GM19328 (cell line): ENCODE measurements around the gene SCYGR1.
"Not testable (repeated sequence)": the region's sequence is repeated elsewhere in the genome, so short reads cannot be mapped to it uniquely, and the experiment has no call there.

Experiments used
- ATAC-seq: cut with Tn5 transposase; IDR thresholded peaks from one replicate; pipeline ENCODE4 v1.9.1; 2021; ENCODE audit warnings: mild to moderate bottlenecking, moderate library complexity; ENCODE audit not compliant: unreplicated experiment

The SCYGR1 gene, protein sequence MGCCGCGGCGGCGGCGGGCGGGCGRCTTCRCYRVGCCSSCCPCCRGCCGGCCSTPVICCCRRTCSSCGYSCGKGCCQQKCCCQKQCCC

GRCh38 chr2:227387583-227387982 lies at the start of gene SCYGR1:
Gene SCYGR1, minus strand, starts transcription at chr2:227387949. Its CDS starts 0 bp downstream, at chr2:227387949.
- not testable (repeated sequence) for ATAC-seq

- ATAC-seq, result no peak
Observed at GRCh38 chr2:227436436-227437174, 48.9 kb upstream of the SCYGR1 start.

GRCh38 chr2:227433171-227433570 lies 45.4 kb upstream of the SCYGR1 start:
- no peak for ATAC-seq

DNA sequence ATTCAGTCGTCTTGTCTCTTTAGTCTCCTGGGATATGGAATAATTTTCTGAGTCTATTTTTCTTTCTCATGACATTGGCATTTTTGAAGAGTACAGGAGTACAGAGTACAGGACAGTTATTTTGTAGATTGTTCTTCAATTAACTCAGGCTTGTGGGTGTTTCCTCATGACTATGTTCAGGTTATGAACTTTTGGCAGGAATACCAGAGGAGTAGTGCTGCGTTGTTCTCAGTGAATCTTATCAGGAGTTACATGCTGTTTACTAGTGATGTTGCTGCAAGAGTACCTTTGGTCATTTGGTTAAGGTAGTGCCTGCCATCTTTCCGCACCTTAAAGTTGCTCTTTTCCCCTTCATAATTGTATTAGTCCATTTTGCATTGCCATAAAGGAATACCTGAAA lies 42.9 kb upstream of the SCYGR1 start:
- ATAC-seq, result no peak

GRCh38 chr2:227428731-227429285 lies 41.1 kb upstream of the SCYGR1 start:
- ATAC-seq, result no peak

- no peak for ATAC-seq
Observed at GRCh38 chr2:227423656-227424499, 36.1 kb upstream of the SCYGR1 start.

- no peak for ATAC-seq
Observed at GRCh38 chr2:227420087-227421052, 32.6 kb upstream of the SCYGR1 start.

DNA sequence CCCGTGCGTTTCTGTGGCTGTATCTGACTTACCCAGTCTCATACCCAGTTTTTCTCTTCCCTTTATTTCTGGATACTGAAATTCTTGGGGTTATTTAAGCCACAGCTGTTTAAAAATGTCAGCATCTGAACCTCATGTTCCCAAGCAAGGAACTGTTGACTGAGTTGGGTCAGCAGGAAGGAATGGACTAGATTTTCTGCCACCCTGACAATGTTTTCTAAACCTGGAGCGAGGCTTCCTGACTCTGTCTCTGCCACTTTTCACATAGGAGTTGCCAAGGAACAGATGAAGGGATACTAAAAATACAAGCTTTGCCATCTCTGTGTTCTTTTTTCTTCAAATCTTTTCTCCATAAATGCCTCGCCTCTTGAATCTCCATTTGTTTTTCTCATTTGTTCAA lies 29.0 kb upstream of the SCYGR1 start:
- ATAC-seq, result no peak

DNA sequence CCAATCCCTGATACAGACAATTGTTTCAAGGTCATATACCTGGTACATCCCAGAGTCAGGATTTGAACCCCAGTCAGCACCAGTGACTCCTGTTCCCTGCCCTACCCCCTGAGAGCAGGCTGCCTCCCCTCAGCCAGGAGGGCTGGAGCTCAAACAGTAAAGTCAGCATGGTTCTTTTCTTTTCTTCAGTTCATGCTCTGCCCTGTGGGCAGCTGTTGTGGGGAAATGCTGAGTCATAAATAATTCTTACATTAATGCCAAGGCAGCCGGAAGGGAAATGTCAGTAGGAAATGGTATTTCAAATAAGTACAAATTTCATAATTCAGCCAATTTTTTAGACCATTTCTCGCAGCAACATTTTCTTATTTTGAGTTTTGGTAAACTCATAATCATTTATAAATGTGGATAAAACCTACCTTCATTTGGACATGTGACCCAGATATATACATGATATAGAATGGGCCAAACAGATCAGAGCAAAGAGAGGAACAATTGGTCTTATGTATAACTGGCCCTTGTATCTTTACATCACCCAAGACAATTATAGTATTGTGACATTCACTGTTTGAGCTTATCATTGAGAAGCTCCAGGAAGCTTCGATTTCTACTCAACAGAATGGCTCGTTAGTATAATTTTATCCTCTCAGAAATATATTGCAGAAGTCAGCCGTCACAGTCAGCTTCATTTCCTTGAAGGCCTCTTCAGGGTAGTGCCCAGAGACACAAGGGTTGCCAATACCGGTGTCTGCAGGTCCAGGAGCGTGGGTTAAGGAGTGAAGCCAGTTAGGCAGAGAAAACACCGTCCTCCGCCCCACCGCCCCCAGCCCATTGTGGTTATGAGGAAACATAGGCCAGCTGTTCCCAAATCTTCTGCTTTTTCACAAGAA lies 28.0 kb upstream of the SCYGR1 start:
- no peak for ATAC-seq

DNA sequence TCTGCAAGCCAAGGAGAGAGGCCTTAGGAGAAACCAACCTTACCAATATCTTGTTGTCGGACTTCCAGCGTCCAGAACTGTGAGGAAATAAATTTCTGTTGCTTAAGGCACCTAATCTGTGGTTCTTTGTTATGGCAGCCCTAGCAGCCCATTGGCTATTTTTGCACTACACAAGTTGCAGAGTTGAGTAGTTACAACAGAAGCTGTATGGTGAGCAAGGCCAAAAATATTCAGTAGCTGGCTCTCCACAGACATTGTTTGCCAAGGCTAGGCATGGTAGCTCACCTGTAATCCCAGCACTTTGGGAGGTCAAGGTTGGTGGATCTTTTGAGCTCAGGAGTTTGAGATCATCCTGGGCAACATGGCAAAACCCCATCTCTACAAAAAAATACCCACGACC lies 27.1 kb upstream of the SCYGR1 start:
- ATAC-seq, result no peak

DNA sequence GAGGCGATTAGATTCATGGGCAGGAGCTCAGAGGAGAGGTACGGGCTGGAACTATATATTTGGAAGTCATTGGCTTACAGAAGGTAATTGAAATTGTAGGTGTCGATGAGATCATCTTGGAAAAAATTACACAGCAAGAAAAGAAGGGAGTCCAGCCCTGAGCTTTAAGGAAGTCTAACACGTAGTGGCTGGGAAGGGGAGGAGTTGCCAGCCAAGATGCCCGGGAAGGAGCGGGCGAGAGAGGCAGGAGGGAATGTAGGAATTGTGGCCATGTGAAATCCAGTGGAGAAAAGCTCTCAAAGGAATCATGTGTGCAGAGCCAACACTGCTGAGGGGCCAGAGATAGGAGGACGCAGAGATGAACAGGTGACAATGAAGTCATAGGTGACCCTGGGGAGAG lies 25.6 kb upstream of the SCYGR1 start:
- no peak for ATAC-seq

DNA sequence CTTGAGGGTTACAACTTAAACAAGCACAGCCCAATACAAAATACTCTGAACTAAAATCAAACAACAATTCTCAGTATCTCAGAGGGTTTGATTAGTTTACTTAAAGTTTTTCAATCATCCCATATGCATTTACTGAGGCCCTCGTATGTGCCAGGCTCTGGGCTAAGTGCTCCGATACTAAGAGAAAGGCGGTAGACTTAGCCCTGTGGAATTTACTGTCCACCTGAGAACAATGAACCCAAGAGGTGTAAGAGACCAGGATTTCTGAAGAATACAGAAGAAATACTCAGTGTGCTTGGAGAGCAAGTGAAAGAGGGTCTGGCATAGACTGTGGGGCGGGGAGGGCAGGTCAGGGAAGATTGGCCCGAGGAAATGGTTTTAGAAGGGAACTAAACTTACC lies 25.1 kb upstream of the SCYGR1 start:
- no peak for ATAC-seq

DNA sequence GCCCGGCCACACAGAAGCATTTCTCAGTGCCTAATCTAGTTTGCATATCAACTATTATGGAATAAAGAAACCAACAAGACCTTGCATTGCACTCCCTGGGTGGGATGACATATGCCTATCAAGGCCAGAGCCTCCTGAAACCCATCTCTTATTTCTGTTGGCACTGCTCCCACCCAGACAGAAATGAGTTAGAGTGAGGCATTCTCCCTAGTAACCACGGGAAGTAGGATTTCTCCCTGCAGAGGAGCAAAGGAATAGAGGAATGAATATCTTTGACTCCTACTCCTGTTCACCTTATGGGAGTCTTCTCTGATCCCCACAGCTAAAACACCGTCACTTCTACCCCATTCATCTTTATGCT lies 24.2 kb upstream of the SCYGR1 start:
- no peak for ATAC-seq

DNA sequence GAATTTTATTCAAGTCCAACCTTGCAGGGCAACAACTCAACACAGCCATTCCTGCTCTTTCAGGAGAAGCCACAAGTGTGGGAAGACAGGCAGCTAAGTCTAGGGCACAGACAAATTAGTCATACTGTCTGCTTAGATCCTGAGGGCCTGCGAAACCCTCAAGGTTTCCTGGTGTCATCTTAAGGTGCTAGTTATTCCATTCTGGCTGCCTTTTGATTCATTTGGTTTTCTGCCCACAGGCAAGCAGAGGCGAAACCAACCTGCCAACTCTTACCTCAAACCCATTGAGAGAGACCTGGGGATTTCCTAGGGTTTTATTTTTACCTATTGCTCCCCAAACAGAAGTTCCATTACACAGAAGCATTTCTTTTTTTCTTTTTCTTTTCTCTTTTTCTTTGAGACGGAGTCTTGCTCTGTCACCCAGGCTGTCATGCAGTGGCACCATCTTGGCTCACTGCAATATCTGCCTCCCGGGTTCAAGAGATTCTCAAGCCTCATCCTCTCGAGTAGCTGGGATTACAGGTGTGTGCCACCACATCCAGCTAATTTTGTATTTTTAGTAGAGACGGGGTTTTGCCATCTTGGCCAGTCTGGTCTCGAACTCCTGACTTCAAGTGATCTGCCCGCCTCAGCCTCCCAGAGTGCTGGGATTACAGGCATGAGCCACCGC lies 23.7 kb upstream of the SCYGR1 start:
- peak; percentile 54 for ATAC-seq

DNA sequence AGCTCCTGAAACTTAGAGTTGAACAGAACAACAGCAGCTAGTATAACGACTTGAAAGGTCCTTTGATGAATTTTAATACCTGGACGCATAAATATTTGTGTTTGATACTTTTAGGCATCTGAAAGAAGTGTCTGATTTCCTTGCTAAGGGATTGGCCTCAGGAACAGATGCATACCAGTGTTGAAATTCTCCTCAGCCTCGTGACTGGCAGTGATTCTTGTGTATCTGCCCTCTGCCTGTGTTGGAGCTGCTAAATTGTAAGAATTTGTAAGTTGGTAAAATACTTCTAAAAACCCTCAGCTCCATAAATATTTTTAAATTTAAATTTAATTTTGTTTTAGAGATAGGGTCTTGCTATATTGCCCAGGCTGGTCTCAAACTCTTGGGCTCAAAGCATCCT lies 22.4 kb upstream of the SCYGR1 start:
- ATAC-seq, result no peak

GRCh38 chr2:227407591-227408151 lies 19.9 kb upstream of the SCYGR1 start:
- no peak for ATAC-seq

GRCh38 chr2:227406177-227407031 lies 18.7 kb upstream of the SCYGR1 start:
- ATAC-seq, result no peak
